SKM-1 treated with dmso at 0.1 percent for 144 hours (cell line): Measurements from ENCODE around the gene FAAP100.

Source experiments
- DNase-seq: peaks from one replicate; lab custom pipeline; 2025; ENCODE audit not compliant: unreplicated experiment; lab: John Stamatoyannopoulos, UW

Gene FAAP100

GRCh38 chr17:81577278-81578000 lies 25.3 kb upstream of the FAAP100 start:
- peak; percentile 6 for DNase-seq

DNA sequence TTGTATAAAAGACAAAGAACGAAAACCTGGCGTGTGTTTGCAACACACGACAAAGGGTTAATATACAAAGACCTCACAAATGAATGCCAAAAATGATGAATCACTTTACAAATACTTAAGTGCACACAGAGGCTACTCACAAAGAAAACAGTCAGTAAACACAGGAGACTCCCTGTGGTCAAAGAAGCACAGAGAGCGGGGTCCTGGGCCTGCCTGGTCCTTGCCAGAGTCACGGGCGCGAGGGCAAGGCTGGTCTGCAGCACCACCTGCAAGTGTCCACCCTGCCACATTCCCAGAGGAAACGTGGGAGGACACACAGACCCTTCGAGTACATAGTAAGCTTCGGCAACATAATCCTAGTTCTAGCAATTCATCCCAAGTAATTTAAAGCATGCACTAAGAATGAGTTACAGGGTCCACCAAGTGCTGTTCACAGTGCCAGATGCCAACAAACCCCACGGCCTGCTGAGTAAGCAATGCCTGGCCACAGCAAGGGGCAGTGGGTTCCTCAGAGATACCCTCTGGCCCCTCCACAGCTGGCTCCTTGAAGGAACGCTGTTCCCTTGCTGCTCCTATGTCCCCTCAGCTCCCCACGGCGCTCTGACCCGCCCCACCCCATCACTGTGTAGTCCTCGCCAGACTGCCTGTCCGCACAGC lies 24.6 kb upstream of the FAAP100 start:
- DNase-seq, result no peak

- DNase-seq, result no peak
Observed at GRCh38 chr17:81575836-81576235, 23.7 kb upstream of the FAAP100 start.

- no peak for DNase-seq
Observed at GRCh38 chr17:81574643-81574956, 22.4 kb upstream of the FAAP100 start.

DNA sequence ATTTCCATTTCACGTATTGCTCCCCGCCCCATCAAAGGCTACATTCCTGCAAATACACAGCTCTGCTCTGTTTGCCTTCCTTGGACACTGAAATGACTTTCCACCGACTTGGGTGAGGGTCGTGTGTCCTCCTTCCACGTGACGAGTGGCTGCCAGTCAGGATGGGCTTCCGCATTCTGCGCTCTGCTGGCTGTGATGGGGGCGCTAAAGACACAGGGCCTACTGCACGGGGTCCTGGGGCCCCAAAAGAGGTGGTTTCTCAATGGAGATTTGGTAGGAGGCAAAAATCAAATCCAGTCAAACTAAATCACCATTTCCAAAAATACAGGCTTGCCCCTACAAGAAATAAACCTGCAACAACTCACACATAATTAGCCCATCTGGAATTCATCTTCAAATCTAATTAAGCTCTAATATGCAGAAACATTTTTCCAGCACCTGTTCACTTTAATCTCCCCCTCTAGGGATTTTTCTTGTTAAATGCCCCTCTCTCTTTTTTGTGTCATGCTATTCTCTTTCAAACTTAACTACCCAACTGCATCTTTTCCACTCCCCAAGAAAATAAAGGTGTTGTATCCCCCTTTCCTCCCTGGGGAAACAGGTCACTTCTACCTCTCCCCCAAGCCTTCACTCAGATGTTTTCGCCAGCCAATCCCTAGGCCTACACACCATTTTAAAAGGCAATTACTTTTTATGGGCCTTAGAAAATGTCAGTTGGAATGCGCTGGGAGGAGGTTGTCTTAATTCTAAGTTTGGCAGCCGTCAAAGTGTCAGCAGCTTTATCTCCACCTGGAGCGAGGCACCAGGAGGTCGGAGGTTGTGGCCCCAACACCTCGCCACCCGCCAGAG lies 21.9 kb upstream of the FAAP100 start:
- DNase-seq, result no peak

DNA sequence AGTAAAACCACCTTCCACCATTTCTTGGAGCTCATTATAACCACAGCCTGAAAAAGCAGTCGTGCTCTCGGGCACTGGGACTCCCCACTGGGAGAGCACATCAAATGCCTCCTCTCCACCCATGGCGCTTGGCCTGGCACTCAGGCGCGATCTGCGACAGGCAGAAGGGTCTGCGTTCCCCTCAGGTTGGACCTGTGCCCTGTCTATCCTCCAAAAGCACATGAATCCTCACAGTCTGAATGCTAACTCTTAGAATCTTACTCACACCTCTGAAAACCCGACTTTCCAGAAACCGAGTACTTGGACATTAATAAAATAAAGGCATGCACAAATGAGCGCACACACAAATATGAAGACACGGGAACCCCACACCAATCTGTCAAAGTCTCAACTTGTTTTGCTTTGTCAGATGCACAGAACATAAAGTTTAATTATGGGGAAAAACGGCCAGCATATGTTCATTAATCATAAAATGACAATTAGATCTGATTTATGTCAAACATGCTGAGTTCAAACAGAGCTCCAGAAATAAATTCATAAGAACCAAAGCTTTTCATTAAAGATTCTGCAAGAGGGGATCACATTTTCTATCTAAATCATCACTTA lies 20.5 kb upstream of the FAAP100 start:
- DNase-seq, result no peak

- no peak for DNase-seq
Observed at GRCh38 chr17:81570964-81571363, 18.8 kb upstream of the FAAP100 start.

- DNase-seq, result no peak
Observed at GRCh38 chr17:81569986-81570514, 17.9 kb upstream of the FAAP100 start.

GRCh38 chr17:81568416-81568815 lies 16.3 kb upstream of the FAAP100 start:
- DNase-seq, result no peak

- DNase-seq, result no peak
Observed at GRCh38 chr17:81567191-81567590, 15.0 kb upstream of the FAAP100 start.

DNA sequence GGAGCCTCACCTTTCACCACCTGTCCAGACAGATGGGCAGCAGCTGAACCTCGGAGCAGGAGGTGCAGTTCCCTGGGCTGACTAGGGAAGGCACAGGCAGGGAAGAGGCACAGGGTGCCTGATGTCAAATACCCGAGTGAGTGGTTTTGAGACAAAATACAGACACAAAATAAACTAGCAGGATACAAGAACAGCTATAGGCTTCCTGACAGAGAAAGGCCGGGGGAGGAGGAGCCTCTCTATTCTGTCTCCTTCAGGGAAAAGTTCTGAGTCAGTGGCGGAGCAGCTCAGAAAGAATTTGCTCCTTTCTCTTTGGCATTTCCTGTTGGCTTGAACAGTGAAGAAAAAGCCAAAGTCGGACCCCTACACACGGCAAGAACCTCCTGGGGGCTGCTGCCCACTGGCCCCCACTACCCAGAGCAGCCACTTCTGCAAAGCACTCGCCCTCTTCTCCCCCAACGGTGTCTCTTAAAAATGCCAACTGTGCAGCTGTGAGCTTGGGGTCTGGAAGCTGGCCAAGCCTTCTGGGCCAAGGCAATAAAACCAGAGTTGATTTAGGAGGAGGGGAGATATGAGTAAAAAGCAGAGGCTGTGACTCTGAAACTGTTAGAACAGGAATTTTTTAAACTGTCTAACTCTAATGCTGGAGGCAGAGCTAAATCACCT lies 14.4 kb upstream of the FAAP100 start:
- DNase-seq, result no peak

- no peak for DNase-seq
Observed at GRCh38 chr17:81565231-81565630, 13.1 kb upstream of the FAAP100 start.

DNA sequence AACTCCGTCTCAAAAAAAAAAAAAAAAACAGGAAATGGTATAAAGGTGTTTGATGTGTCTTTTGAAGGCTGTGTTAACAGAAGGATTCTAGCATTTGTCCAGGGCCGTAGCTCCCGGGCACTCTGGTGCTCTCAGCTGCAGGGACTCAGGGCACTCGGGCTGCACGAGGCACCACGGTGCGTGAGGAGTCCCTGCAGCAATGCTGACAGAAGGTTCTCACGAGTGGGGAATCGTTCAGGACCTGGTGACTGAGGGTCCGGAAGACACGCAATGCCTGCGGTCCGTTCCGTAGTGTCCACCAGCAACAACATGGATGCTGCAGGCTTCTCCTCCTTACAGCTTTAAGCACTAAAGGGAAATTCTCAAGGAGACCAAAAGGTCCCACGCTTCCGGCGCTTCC lies 12.6 kb upstream of the FAAP100 start:
- no peak for DNase-seq

GRCh38 chr17:81563861-81564586 lies 11.9 kb upstream of the FAAP100 start:
- no peak for DNase-seq

- no peak for DNase-seq
Observed at GRCh38 chr17:81561494-81561885, 9.3 kb upstream of the FAAP100 start.

DNA sequence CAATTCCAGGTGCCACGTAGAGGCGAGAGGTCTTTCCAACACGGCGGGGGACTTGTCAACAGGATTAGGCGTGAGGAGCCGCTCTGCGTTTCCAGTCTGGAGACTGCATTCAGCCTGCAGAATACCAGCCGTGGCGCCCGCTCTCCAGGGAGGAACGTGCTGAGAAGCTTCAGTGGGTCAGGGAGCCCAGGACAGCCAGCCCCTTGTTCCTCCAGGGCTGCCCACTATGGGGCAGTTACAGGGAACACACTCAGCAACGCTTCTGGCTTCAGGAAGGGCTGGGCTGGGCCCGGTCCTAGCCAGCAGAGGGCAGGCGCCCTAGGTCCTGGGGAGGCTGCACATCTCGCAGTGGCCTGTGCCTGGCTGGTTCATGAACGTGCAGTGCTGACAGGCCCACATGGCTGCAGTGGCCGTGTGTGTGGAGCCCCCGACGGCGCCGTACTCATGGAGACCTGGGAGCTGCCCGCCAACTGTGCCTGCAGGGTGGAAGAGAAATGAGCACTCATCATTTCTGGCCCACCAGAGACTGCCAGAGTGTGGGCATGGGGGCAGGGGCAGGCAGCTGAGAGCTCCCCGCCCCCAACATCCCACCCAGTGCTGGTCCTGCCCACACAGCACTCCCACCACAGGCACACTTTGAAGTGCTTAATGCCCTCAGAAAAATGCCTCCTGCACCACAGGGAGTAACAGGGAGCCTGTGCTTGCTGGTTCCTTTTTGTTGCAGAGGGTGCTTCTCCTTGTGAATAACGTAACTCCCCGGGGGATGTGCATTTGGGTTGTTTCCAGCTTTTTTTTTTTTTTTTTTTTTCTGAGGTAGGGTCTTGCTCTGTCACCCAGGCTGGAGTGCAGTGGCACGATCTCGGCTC lies 7.0 kb upstream of the FAAP100 start:
- DNase-seq, result no peak

DNA sequence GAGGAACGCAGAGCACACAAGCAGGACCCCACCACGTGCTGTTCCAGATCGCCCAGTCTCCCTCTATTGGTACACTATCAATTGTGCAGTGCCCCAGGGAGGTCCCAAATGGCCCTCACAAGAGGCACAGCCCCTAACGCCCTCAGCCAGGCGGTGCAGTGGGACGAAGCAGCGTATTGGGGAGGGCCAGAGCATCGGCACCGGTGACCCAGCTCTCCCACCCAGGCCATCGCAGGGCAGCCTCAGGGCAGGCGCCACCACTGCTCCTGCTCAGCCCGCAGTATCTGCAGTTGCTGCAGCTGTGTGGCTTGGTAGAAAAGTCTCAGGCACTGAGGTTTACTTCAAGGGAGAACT lies 5.9 kb upstream of the FAAP100 start:
- no peak for DNase-seq

DNA sequence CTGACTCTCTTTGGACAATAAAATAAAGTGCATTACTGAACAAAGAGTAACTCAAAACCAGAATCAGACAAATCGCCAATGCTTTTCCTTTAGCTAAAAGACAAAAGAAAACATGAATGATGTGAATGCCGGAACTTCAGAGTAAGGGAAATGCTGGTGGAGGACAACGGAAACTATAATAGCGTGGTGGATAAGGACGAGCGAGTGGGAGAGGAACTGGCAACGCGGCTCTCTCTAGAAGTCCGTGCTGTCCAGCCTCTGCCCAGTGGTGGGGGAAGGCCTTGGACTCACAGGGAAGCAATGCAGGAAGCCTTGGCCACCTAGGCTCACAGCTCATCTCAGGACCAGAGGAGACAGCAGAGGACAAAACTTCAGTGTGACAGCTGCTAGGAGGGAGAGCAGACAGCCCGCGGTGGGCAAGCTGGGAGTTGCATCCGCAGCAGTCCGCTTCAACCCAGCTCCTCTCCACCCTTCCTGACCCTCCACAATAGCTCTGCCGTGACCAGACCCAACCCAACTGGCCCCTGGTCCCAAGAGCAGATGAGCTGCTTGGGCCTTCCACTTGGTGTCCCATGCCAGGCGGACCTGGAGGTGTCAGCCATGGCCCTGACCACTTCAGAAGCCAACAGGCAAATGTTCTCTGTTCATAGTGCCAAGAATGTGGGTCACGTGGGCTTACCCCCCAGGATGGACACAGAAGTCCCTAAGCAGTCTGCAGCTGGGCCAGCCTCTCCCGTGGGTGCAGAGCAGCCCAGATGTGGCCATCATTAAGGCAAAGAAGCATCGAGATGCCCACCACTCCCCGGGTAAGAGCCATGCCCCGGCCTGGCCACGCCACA lies 5.3 kb upstream of the FAAP100 start:
- no peak for DNase-seq

DNA sequence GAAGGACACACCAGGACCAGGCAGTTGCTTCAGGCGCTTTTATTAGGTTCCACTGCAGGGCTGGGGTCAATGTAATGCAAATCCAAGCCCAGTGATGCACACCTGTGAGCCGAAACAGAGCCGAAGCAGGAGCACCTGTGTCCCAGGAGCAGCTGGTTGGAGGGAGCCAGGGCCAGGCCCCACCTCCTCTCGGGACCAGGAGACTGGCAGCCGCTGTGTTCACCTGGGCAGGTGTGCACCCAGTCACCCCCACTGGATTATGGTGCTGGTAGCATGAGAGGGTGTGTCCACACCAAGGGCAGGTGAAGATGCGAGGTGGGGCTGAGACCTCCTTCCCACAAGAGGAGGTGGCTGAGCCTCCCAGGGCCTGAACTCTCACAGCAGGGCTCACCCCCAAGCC lies 4.7 kb upstream of the FAAP100 start:
- DNase-seq, result no peak
